Body of pancreas (tissue), 4 donors: Measurements from ENCODE around the gene LRRC1.

Experiments used
- POLR2A ChIP-seq, 3 donors: fragments of 450-650 bp; IDR thresholded peaks; one replicate each; pipeline ENCODE4 v1.6.1; 2016; ENCODE audit warnings: antibody characterized with exemption in 3 of 3, mild to moderate bottlenecking in 2 of 3
- TF ChIP-seq, protein P1 (sequence below), 7 experiments: fragments of 450-650 bp in 4 of 7; fragments of 200-600 bp in 3 of 7; sonication (generic) in 3 of 7; IDR thresholded peaks; one replicate each; pipeline ENCODE4 v1.5.1; 2016 to 2019; ENCODE audit warnings: antibody characterized with exemption in 7 of 7

DNA sequence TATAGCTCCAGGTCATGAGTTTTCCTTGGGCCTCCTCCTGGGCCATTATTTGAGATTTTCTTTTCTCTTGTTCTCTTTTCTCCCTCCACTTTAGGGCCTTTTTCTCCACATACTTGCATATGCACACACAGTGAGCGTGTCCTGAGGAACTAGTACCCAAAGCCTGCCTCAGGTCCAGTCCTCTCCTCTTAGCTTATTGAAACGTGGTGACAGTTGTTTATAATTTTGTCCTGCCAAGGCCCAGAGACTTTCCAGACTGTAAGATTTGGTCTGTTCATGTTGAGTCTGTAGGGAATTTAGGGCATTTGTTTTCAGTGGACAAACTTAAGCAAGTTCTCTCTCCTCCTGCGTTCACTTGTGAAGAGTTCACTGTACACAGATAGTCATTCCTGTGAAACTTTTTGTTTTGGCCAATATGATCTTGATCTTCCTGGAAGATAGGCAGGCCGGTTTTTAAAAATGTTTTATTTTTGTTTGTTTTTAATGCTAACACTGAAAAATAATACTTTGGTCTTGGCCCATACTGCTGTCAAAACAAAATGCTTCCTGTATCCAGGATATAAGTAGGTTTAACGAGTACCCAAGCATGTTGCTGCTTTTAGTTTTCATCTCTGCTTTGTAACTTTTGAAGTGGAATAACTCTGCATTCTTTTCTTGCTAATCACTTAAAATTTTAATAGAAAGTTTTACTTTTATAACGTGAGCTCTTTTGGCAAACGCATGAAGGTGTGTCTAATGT lies 20.7 kb downstream of the LRRC1 start:
- TF ChIP-seq, protein P1, sequence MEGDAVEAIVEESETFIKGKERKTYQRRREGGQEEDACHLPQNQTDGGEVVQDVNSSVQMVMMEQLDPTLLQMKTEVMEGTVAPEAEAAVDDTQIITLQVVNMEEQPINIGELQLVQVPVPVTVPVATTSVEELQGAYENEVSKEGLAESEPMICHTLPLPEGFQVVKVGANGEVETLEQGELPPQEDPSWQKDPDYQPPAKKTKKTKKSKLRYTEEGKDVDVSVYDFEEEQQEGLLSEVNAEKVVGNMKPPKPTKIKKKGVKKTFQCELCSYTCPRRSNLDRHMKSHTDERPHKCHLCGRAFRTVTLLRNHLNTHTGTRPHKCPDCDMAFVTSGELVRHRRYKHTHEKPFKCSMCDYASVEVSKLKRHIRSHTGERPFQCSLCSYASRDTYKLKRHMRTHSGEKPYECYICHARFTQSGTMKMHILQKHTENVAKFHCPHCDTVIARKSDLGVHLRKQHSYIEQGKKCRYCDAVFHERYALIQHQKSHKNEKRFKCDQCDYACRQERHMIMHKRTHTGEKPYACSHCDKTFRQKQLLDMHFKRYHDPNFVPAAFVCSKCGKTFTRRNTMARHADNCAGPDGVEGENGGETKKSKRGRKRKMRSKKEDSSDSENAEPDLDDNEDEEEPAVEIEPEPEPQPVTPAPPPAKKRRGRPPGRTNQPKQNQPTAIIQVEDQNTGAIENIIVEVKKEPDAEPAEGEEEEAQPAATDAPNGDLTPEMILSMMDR (IDR thresholded peaks at IDR 0.05), result no peak
- no peak for TF ChIP-seq POLR2A (IDR thresholded peaks at IDR 0.05)
